ENCODE measurements around the gene MAPKAP1.

DNA sequence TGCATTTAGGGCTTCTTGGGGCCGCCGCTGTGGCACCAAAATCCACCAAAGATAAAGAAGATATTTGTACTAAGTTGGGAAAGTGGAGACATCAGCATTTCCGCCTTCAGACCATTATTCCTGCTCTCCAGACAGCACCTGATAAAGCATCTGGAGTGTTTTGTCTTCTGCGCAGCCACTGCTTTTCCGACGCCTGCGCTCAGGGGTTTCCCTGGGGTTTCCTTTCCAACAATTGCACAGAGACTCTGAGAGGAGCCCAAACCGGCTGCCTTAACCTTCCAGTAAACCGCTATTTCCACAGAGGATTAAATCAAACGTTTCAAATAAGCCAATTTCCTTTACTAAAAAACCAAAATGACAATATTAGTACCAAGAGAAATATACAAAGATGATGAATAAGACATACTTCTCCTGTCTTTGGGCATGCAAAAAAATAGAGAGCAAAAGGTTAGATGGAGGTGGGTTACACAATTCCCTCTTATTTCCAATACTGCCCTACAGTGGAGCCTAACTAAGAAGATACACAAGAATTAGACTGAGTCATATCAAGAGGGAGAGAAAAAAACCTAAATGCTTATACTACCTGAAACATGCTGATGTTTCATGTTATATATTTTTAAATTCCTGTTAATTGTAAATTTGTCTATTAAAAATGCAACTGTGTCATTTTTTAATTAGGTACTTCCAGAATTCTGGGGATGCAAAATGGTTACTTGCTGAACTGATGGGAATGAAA is 98.4 kb downstream of the MAPKAP1 start:
- TF ChIP-seq, protein P1, sequence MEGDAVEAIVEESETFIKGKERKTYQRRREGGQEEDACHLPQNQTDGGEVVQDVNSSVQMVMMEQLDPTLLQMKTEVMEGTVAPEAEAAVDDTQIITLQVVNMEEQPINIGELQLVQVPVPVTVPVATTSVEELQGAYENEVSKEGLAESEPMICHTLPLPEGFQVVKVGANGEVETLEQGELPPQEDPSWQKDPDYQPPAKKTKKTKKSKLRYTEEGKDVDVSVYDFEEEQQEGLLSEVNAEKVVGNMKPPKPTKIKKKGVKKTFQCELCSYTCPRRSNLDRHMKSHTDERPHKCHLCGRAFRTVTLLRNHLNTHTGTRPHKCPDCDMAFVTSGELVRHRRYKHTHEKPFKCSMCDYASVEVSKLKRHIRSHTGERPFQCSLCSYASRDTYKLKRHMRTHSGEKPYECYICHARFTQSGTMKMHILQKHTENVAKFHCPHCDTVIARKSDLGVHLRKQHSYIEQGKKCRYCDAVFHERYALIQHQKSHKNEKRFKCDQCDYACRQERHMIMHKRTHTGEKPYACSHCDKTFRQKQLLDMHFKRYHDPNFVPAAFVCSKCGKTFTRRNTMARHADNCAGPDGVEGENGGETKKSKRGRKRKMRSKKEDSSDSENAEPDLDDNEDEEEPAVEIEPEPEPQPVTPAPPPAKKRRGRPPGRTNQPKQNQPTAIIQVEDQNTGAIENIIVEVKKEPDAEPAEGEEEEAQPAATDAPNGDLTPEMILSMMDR (IDR thresholded peaks at IDR 0.05), result no peak
- no peak for TF ChIP-seq POLR2A (IDR thresholded peaks at IDR 0.05)

Measured in vagina (tissue), 2 donors.